HL-60 (cell line): Measurements from ENCODE around the gene PNMT.

ENCODE experiments used
- DNase-seq, 2 experiments: peaks; one replicate each; pipeline ENCODE4 v3.0.0-alpha.2; 2010 to 2020; ENCODE audit warnings: low read depth in 1 of 2, low spot score in 1 of 2
- H3K27ac ChIP-seq: fragments of 250-450 bp; sonication (Bioruptor Pico); replicated peaks from 2 replicates; pipeline ENCODE4 v1.5.1; 2020; ENCODE audit warnings: mild to moderate bottlenecking, moderate library complexity
- H3K27me3 ChIP-seq: fragments of 250-450 bp; sonication (Bioruptor Pico); 2 replicates; pipeline ENCODE4 v1.5.1; 2021; ENCODE audit warnings: mild to moderate bottlenecking, moderate library complexity; ENCODE audit not compliant: insufficient read depth, poor library complexity, severe bottlenecking
- H3K4me3 ChIP-seq: replicated peaks from 2 replicates; pipeline ENCODE4 v1.5.1; 2011; ENCODE audit warnings: mild to moderate bottlenecking, control low read depth, low read length; ENCODE audit not compliant: insufficient read depth
- GABPA ChIP-seq: IDR thresholded peaks from 2 replicates; pipeline ENCODE4 v1.6.1; 2012; ENCODE audit warnings: low read depth
- POLR2AphosphoS5 ChIP-seq: IDR thresholded peaks from 2 replicates; pipeline ENCODE4 v1.6.1; 2012; ENCODE audit warnings: low read depth
- SPI1 ChIP-seq: IDR thresholded peaks from 2 replicates; pipeline ENCODE4 v1.6.1; 2012; ENCODE audit warnings: low read depth, mild to moderate bottlenecking, borderline replicate concordance
- TF ChIP-seq, protein P1 (sequence below): IDR thresholded peaks from 2 replicates; pipeline ENCODE4 v1.6.1; 2012; ENCODE audit warnings: low read depth; ENCODE audit not compliant: insufficient replicate concordance
- TF ChIP-seq, protein P2 (sequence below): IDR thresholded peaks from one replicate; pipeline ENCODE4 v1.5.1; 2011; ENCODE audit warnings: low read length, control low read depth, inconsistent platforms; ENCODE audit not compliant: insufficient read depth

PNMT gene

GRCh38 chr17:39632153-39632941 is 35.9 kb upstream of the PNMT start:
- Histone ChIP-seq H3K27ac (peak overlapping the region; percentile 77), H3K27me3 (no peaks in the 10 kb centered on the region), H3K4me3 (no peak overlapping the region)
- peak; percentile 45; the same call in 1 of the 2 replicates for TF ChIP-seq POLR2AphosphoS5
- TF ChIP-seq, protein P1, sequence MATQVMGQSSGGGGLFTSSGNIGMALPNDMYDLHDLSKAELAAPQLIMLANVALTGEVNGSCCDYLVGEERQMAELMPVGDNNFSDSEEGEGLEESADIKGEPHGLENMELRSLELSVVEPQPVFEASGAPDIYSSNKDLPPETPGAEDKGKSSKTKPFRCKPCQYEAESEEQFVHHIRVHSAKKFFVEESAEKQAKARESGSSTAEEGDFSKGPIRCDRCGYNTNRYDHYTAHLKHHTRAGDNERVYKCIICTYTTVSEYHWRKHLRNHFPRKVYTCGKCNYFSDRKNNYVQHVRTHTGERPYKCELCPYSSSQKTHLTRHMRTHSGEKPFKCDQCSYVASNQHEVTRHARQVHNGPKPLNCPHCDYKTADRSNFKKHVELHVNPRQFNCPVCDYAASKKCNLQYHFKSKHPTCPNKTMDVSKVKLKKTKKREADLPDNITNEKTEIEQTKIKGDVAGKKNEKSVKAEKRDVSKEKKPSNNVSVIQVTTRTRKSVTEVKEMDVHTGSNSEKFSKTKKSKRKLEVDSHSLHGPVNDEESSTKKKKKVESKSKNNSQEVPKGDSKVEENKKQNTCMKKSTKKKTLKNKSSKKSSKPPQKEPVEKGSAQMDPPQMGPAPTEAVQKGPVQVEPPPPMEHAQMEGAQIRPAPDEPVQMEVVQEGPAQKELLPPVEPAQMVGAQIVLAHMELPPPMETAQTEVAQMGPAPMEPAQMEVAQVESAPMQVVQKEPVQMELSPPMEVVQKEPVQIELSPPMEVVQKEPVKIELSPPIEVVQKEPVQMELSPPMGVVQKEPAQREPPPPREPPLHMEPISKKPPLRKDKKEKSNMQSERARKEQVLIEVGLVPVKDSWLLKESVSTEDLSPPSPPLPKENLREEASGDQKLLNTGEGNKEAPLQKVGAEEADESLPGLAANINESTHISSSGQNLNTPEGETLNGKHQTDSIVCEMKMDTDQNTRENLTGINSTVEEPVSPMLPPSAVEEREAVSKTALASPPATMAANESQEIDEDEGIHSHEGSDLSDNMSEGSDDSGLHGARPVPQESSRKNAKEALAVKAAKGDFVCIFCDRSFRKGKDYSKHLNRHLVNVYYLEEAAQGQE = no peak
- DNase-seq = peak in 1 of 2 experiments; percentile 79

DNA sequence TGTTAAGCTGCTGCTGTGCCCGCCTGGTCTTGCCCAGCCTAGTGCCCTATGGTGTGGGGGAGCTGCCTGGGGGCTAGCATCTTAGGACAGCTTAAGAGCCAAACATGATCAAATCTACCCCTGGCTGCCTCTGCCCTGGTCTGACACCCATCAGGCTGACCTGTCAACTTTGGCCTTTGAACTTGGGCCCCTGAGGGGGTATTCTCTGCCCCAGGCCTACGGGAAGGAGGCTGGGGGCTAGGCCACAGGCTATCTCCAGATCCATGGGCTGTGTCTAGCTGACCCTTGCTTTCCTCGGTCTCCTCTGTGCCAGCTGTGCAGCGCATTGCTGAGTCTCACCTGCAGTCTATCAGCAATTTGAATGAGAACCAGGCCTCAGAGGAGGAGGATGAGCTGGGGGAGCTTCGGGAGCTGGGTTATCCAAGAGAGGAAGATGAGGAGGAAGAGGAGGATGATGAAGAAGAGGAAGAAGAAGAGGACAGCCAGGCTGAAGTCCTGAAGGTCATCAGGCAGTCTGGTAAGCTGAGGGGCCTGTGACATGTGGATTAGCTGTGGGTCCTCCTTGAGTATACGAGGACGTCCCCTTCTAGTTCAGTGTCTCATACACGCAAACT is 34.6 kb upstream of the PNMT start:
- DNase-seq = no peak
- Histone ChIP-seq H3K27ac (no peak overlapping the region), H3K4me3 (no peak overlapping the region), H3K27me3 (no peaks in the 10 kb centered on the region)
- TF ChIP-seq, protein P2, sequence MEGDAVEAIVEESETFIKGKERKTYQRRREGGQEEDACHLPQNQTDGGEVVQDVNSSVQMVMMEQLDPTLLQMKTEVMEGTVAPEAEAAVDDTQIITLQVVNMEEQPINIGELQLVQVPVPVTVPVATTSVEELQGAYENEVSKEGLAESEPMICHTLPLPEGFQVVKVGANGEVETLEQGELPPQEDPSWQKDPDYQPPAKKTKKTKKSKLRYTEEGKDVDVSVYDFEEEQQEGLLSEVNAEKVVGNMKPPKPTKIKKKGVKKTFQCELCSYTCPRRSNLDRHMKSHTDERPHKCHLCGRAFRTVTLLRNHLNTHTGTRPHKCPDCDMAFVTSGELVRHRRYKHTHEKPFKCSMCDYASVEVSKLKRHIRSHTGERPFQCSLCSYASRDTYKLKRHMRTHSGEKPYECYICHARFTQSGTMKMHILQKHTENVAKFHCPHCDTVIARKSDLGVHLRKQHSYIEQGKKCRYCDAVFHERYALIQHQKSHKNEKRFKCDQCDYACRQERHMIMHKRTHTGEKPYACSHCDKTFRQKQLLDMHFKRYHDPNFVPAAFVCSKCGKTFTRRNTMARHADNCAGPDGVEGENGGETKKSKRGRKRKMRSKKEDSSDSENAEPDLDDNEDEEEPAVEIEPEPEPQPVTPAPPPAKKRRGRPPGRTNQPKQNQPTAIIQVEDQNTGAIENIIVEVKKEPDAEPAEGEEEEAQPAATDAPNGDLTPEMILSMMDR = no peak
- no peak for TF ChIP-seq POLR2AphosphoS5
- TF ChIP-seq, protein P1 = no peak
- TF ChIP-seq SPI1 = no peak
- no peak for TF ChIP-seq GABPA

DNA sequence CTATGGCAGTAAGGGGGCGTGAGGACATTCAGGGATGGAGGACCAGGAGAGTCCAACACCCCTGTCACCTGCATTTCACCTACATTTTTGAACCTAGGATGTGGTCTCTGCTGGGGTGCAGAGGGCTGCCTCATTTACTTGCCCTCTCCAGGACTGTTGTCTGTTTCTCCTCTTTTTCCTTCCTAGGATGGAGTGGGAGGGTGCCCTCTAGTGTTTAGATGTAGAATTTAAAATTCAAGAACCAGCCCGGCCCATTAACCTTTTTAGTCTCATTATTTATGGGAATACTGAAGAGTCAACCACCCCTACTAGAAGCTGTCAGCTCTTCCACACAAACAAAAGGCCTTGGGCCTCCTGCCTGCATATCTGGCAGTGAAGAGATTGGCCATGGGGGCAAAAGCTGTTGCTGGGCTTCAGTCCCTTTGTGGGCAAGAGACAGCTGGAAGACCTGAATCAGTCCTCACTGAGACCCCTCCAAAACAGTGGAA is 33.8 kb upstream of the PNMT start:
- no peak overlapping the region for H3K4me3 ChIP-seq
- H3K27ac ChIP-seq = 0 out of 2 replicates have a peak overlapping the region, but pooled peaks have one; percentile 97
- H3K27me3 ChIP-seq = no peaks in the 10 kb centered on the region
- DNase-seq = peak in 1 of 2 experiments; percentile 33
- TF ChIP-seq, protein P1 = no peak
- TF ChIP-seq, protein P2 = peak; percentile 5
- TF ChIP-seq SPI1 (no peak), GABPA (no peak), POLR2AphosphoS5 (no peak)
